GM21717 (cell line): ENCODE data around the gene ITIH4.

ENCODE experiments used
- ATAC-seq: cut with Tn5 transposase; IDR thresholded peaks from one replicate; pipeline ENCODE4 v1.9.1; 2021; ENCODE audit warnings: mild to moderate bottlenecking, moderate library complexity; ENCODE audit not compliant: unreplicated experiment

Gene ITIH4

DNA sequence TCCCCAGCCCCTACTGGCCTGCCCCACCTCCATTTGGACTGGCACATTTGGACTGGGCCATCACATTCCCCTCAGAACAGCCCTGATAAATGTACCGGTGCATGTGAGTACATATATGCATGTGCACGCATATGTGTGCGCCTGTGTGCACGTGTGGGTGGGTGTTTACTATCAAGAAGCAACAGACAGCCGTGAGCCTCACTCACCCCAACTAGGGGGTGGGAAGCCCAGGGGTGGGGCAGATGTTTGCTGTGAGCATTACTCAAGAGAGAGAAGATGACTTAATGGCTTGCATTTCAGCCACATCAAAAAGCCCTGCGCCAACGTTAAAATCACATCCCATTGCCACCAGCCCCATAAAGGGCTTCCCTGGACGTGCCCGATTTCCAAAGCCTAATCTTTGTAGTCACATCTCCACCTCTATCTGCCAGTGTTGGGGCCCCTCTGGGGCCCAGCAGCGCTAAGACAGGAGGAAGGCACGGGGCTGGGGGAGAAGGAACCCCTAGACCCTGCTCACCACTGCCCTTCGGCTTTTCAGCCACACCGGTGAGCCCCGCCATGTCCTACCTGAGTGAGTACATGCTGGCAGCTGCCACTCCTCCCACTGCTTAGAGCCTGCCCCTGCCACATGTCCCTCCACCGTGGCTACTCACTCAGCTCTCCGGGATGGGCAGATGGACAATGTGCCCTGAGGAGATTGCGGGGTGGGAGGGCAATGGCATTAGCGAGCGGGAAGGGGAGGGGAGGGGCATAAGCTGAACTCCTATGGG is 25.0 kb downstream of the ITIH4 start:
- ATAC-seq, result no peak

DNA sequence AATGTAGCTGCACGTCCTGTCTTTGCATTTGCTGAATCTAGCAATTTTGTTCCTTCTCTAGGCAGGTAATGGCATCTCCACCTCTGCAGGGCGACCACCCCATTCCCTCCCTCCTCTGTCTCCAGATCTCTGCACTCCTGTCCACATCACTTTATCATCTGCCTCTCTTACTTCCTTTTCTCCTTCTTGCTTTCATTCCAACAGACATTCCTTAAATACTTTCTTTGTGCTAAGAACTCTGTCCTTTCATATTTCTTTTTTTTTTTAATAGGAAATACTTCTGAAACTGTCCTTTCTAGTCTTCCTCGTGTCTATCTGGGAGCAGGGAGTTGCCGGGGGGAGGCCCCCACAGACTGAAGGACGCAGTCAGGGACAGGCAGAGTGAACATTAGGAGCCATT is 28.6 kb downstream of the ITIH4 start:
- no peak for ATAC-seq

DNA sequence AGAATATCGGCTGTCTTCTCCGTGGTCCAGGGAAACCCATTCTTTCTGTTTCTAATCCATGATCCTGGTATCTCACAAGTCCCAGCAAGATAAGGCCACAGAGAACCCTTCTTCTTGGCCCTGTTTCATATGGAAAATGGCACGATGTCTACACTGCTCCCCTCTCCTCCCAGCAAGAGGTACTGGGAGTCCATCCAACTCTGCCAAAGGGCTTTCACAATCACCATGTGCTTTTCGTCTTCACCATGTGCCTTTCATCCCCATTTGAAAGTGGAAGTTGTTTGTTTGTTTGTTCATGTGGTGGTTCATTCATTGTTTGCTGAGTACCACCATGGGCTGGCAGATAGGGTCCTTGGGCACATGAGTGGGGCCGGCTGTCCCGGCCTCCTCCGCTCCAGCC is 30.4 kb downstream of the ITIH4 start:
- ATAC-seq, result no peak

DNA sequence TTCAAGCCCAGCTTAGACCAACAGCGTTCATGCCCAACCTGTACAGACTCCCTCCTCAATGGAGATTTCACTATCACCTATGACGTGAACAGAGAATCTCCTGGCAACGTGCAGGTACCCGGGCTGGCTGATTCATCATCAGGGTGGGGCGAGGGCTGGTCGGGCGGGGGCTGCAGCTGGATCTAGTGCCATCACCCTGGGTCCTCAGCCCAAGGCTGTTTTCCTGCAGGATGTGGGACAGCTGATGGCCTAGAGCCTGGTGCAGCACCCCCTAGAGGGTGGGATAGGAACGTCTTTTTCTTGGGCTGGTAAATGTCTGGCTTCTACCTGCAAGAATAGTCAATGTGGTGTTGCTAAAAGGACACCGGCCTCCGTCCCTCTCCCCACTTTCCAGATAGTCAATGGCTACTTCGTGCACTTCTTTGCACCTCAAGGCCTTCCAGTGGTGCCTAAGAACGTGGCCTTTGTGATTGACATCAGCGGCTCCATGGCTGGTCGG is 31.4 kb downstream of the ITIH4 start:
- no peak for ATAC-seq

- ATAC-seq, result no peak
Measured at GRCh38 chr3:52798376-52798977, 32.0 kb downstream of the ITIH4 start.

- ATAC-seq, result no peak
Measured at GRCh38 chr3:52796411-52796810, 34.1 kb downstream of the ITIH4 start.

- no peak for ATAC-seq
Measured at GRCh38 chr3:52795298-52795900, 35.1 kb downstream of the ITIH4 start.

GRCh38 chr3:52794612-52795099 is 35.8 kb downstream of the ITIH4 start, which contains the start of gene ITIH3:
Gene ITIH3, plus strand, starts transcription at chr3:52794796. Its CDS starts 8 bp downstream, at chr3:52794804.
- ATAC-seq, result no peak

- ATAC-seq, result no peak
Measured at GRCh38 chr3:52793702-52794611, 36.5 kb downstream of the ITIH4 start.

DNA sequence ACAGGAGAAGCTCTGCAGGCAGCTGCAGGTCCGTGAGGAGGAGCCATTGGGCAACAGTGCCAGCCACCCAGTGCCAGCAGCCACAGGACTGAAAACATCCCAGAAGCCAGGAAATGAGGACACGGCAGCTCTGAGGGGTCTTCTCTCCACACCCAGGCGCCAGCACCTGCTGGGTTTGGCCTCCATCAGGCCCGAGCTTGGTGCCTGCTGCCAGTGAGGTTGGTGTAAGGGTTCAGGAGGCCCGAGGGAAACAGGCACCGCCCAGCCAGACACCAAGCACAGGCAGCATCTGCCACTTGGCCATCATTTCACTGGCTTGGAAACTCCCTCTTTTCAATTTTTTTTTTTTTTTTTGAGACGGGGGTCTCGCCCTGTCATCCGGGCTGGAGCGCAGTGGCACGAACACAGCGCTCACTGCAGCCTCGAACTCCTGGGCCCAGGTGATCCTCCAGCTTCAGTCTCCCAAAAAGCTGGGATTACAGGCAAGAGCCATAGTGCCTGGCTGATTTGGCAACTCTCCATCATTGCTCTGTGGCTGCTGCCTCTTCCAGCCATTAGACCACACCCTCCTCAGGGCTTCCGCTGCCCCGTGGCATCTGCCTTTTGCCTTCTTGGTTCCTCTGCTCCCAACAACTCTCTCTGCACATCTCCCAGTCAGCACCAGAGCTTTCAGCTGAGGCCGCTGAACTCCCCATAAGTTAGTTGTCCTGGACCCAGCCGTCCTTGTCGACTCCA is 37.3 kb downstream of the ITIH4 start:
- no peak for ATAC-seq

GRCh38 chr3:52792413-52792812 is 38.1 kb downstream of the ITIH4 start:
- ATAC-seq, result no peak

GRCh38 chr3:52791928-52792327 is 38.5 kb downstream of the ITIH4 start:
- no peak for ATAC-seq

DNA sequence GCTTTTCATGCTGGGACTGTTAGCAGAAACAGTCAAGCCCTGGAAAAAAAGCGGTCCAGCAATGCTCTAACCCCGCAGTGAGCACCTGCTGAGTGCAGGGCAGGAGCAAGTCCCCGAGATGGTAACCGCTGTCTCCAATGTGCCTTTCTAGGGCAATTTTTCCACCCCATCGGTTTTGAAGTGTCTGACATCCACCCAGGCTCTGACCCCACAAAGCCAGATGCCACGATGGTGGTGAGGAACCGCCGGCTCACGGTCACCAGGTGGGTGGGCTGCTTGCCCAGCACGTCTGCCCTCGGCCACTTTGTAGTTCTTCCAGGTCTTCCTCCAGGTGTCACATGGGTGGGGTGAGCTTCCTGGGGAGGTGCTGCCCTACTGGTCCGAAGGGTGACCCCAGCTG is 39.1 kb downstream of the ITIH4 start:
- ATAC-seq, result no peak

GRCh38 chr3:52790741-52791140 is 39.7 kb downstream of the ITIH4 start:
- no peak for ATAC-seq

DNA sequence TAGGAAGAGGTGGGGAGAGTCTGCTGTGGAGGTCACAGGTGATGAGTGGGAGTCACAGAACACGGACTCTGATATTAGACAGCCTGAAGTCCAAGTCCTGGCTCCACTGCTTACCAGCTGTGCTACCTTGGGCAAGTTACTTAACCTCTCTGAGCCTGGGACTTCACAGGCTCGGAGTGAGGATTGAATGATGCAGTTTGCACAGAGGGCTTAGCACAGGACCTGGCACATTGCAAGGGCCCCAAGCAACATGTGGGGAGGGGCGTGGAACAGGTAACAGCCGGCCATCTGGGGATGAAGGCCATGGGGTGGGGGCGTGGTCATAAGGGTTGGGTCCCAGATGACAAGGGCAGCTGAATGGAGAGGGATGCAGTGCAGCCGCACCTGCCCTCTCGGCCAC is 40.1 kb downstream of the ITIH4 start:
- no peak for ATAC-seq

- ATAC-seq, result no peak
Measured at GRCh38 chr3:52789746-52790040, 40.8 kb downstream of the ITIH4 start.

- no peak for ATAC-seq
Measured at GRCh38 chr3:52788890-52789745, 41.4 kb downstream of the ITIH4 start.

- ATAC-seq, result no peak
Measured at GRCh38 chr3:52787672-52788625, 42.5 kb downstream of the ITIH4 start.
